K562 (cell line): ENCODE results near the gene LBH. TPM values are rescaled to one million over a fixed set of nuclear protein-coding genes. Genes with fewer than 3 reads are reported as not detected.

Experiments used
- ARID1B ChIP-seq: fragments of 450-650 bp; IDR thresholded peaks from 2 replicates; pipeline ENCODE4 v1.6.1; 2016; ENCODE audit warnings: antibody characterized with exemption, mild to moderate bottlenecking, inconsistent platforms
- COPS2 ChIP-seq: fragments of 450-650 bp; conservative IDR thresholded peaks from 2 replicates; pipeline ENCODE4 v1.6.1; 2016; ENCODE audit warnings: mild to moderate bottlenecking, moderate library complexity
- CREM ChIP-seq: IDR thresholded peaks from 2 replicates; pipeline ENCODE4 v1.6.1; 2014; ENCODE audit warnings: antibody characterized with exemption, low read depth
- DPF2 ChIP-seq: fragments of 450-650 bp; IDR thresholded peaks from 2 replicates; pipeline ENCODE4 v1.6.1; 2016
- ETV5 ChIP-seq: sonication (generic); formaldehyde crosslinking; IDR thresholded peaks from 2 replicates; pipeline ENCODE4 v1.4.0; 2020; ENCODE audit warnings: low read depth, mild to moderate bottlenecking, missing genetic modification reagents
- HMG20A ChIP-seq: fragments of 450-650 bp; formaldehyde crosslinking; conservative IDR thresholded peaks from 2 replicates; pipeline ENCODE4 v1.4.0; 2020; ENCODE audit warnings: mild to moderate bottlenecking, mixed read lengths
- KDM5B ChIP-seq: fragments of 200-600 bp; sonication (generic); IDR thresholded peaks from 2 replicates; pipeline ENCODE4 v1.6.1; 2012; ENCODE audit warnings: low read depth, mild to moderate bottlenecking, moderate library complexity, low read length, control low read depth, inconsistent platforms; ENCODE audit not compliant: insufficient replicate concordance
- MAZ ChIP-seq, 2 experiments: fragments of 450-650 bp in 1 of 2; sonication (generic) in 1 of 2; formaldehyde crosslinking; IDR thresholded peaks in 1 of 2; conservative IDR thresholded peaks in 1 of 2; 2 replicates each; pipeline versions ENCODE4 v1.4.0 to v1.5.0; 2020; ENCODE audit warnings: mild to moderate bottlenecking in 1 of 2, missing genetic modification reagents in 1 of 2
- MTA3 ChIP-seq: fragments of 450-650 bp; formaldehyde crosslinking; IDR thresholded peaks from 2 replicates; pipeline ENCODE4 v1.6.1; 2017; ENCODE audit warnings: mild to moderate bottlenecking, borderline replicate concordance
- NCOA1 ChIP-seq: fragments of 450-650 bp; IDR thresholded peaks from 2 replicates; pipeline ENCODE4 v1.6.1; 2016; ENCODE audit warnings: low read depth
- NCOA4 ChIP-seq: fragments of 450-650 bp; IDR thresholded peaks from 2 replicates; pipeline ENCODE4 v1.6.1; 2018; ENCODE audit warnings: mild to moderate bottlenecking; ENCODE audit not compliant: partially characterized antibody
- NRF1 ChIP-seq, 2 experiments: fragments of 450-650 bp; IDR thresholded peaks in 1 of 2; conservative IDR thresholded peaks in 1 of 2; 2 replicates each; pipeline ENCODE4 v1.6.1; 2014; ENCODE audit warnings: mild to moderate bottlenecking in 2 of 2
- RHOXF2B ChIP-seq: fragments of 250-450 bp; sonication (Bioruptor Pico); conservative IDR thresholded peaks from 2 replicates; pipeline ENCODE4 v1.5.1; 2021
- SMARCA4 ChIP-seq: fragments of 450-650 bp; IDR thresholded peaks from 2 replicates; pipeline ENCODE4 v1.6.1; 2016
- TAL1 ChIP-seq: fragments of 450-650 bp; IDR thresholded peaks from 2 replicates; pipeline ENCODE4 v1.6.1; 2016; ENCODE audit warnings: mild to moderate bottlenecking
- ZBTB11 ChIP-seq, 3 experiments: fragments of 200-800 bp in 1 of 3; fragments of 250-450 bp in 1 of 3; fragments of 450-650 bp in 1 of 3; sonication (Bioruptor Pico) in 1 of 3; sonication (Bioruptor generic) in 1 of 3; formaldehyde crosslinking in 1 of 3; IDR thresholded peaks; 2 replicates each; pipeline versions ENCODE4 v1.6.1 to v1.8.0; 2016 to 2022; ENCODE audit warnings: mild to moderate bottlenecking in 2 of 3, missing genetic modification characterization in 2 of 3, missing compliant biosample characterization in 1 of 3, moderate library complexity in 1 of 3
- ZNF24 ChIP-seq: fragments of 450-650 bp; IDR thresholded peaks from 2 replicates; pipeline ENCODE4 v1.6.1; 2016
- ZNF263 ChIP-seq: sonication (generic); formaldehyde crosslinking; IDR thresholded peaks from 2 replicates; pipeline ENCODE4 v1.8.0; 2022; ENCODE audit warnings: mild to moderate bottlenecking, missing genetic modification reagents, borderline replicate concordance
- polyA plus RNA-seq, 8 experiments: library from polyadenylated mRNA; depleted of rRNA in 4 of 8; stranded (reverse) in 5 of 8; unstranded in 3 of 8; fragments of >200 nt; fragmentation: Nextera tagmentation in 2 of 8; fragmentation: Illumina TruSeq in 1 of 8; extraction: Ambion mirVana in 2 of 8; extraction: Trizol in 1 of 8; gene quantifications; 2 replicates each; pipeline versions ENCODE4 v1.2.1 to v1.2.3, GENCODE V29; 2011 to 2014; ENCODE audit warnings: inconsistent platforms in 1 of 8, missing spikeins in 1 of 8
- total RNA-seq, 7 experiments: library from RNA; depleted of rRNA in 6 of 7; stranded (reverse); fragments of >200 nt in 6 of 7; fragmentation: Illumina TruSeq in 2 of 7; extraction: Trizol in 2 of 7; gene quantifications; 2 replicates each; pipeline versions ENCODE4 v1.2.1 to v1.2.3, GENCODE V29; 2011 to 2021; ENCODE audit warnings: low replicate concordance in 1 of 7
- TF ChIP-seq, protein P1 (sequence below): sonication (generic); formaldehyde crosslinking; IDR thresholded peaks from 2 replicates; pipeline ENCODE4 v1.5.0; 2020; ENCODE audit warnings: missing genetic modification reagents
- TF ChIP-seq, protein P2 (sequence below): fragments of 450-650 bp; formaldehyde crosslinking; IDR thresholded peaks from 2 replicates; pipeline ENCODE4 v1.4.0; 2022; ENCODE audit warnings: mild to moderate bottlenecking, moderate library complexity

LBH gene
- total and polyA plus RNA-seq, 9 of the 15 experiments (the other 6 are each of a cell fraction or from before 2014, with no cell fraction given) = 3.1 to 13.4 (median 7.4) TPM

DNA sequence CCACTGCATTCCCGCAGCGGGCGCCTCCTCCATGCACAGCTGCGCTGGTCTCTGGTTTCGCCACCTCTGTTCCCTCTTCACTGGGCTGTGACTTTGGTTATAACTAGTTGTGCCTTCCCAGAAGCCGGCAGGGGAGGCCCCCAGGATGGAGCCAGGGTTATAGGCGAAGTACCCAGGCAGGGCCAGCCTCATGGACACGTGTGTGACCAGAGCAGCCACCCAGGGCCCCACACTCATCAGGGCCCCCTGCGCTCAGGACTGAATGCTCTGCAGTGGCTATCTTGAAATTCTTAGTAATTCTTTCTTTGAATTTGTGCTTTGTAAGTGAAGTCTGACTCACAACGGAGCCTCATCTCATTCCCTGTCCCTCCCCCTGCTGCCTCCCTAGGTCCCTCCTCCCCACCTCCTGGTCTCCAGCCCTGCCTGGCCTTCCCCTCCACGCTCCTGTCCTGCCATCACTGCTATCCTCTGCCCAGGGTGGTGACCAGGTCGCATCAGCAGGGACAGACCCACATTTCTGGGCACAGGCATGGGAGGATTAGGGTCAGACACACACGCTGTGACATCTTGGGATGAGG lies 38.1 kb upstream of the LBH start (continued):
- peak; percentile 60; the same call in 1 of the 2 replicates for TF ChIP-seq ETV5
- peak in 1 of 2 experiments; percentile 33; a peak in 1 of 4 replicates for TF ChIP-seq MAZ (CRISPR knock-in tag; conservative IDR thresholded peaks at IDR 0.05 in 1 of 2, IDR thresholded peaks at IDR 0.05 in 1 of 2)
- TF ChIP-seq ZNF24 = no peak
- TF ChIP-seq, protein P1, sequence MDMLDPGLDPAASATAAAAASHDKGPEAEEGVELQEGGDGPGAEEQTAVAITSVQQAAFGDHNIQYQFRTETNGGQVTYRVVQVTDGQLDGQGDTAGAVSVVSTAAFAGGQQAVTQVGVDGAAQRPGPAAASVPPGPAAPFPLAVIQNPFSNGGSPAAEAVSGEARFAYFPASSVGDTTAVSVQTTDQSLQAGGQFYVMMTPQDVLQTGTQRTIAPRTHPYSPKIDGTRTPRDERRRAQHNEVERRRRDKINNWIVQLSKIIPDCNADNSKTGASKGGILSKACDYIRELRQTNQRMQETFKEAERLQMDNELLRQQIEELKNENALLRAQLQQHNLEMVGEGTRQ (CRISPR knock-in tag) = no peak
- no peak for TF ChIP-seq NCOA1
- TF ChIP-seq CREM = no peak
- TF ChIP-seq ZNF263 (CRISPR knock-in tag) = peak; percentile 84
- TF ChIP-seq TAL1 = 0 out of 2 replicates have a peak, but pooled peaks have one; percentile 11
- 0 out of 2 replicates have a peak, but pooled peaks have one; percentile 33 for TF ChIP-seq MTA3
- TF ChIP-seq SMARCA4 = peak; percentile 62
- no peak for TF ChIP-seq HMG20A (CRISPR knock-in tag)
- TF ChIP-seq COPS2 = no peak
- peak; percentile 45 for TF ChIP-seq KDM5B
- TF ChIP-seq NRF1 (conservative IDR thresholded peaks at IDR 0.05 in 1 of 2, IDR thresholded peaks at IDR 0.05 in 1 of 2) = peak in 1 of 2 experiments; percentile 31; a peak in 1 of 4 replicates
- TF ChIP-seq, protein P2, sequence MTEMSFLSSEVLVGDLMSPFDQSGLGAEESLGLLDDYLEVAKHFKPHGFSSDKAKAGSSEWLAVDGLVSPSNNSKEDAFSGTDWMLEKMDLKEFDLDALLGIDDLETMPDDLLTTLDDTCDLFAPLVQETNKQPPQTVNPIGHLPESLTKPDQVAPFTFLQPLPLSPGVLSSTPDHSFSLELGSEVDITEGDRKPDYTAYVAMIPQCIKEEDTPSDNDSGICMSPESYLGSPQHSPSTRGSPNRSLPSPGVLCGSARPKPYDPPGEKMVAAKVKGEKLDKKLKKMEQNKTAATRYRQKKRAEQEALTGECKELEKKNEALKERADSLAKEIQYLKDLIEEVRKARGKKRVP (CRISPR knock-in tag) = no peak
- peak; percentile 59 for TF ChIP-seq ARID1B
- peak; percentile 59; the same call in 1 of the 2 replicates for TF ChIP-seq DPF2
- no peak for TF ChIP-seq RHOXF2B
- no peak for TF ChIP-seq NCOA4
- no peak for TF ChIP-seq ZBTB11 (CRISPR knock-in tag; IDR thresholded peaks at IDR 0.05)
